GM19463 (cell line): Measurements from ENCODE around the gene TMEM125.

Source experiments
- ATAC-seq: cut with Tn5 transposase; IDR thresholded peaks from one replicate; pipeline ENCODE4 v1.9.1; 2021; ENCODE audit warnings: mild to moderate bottlenecking, moderate library complexity; ENCODE audit not compliant: unreplicated experiment

Gene TMEM125

DNA sequence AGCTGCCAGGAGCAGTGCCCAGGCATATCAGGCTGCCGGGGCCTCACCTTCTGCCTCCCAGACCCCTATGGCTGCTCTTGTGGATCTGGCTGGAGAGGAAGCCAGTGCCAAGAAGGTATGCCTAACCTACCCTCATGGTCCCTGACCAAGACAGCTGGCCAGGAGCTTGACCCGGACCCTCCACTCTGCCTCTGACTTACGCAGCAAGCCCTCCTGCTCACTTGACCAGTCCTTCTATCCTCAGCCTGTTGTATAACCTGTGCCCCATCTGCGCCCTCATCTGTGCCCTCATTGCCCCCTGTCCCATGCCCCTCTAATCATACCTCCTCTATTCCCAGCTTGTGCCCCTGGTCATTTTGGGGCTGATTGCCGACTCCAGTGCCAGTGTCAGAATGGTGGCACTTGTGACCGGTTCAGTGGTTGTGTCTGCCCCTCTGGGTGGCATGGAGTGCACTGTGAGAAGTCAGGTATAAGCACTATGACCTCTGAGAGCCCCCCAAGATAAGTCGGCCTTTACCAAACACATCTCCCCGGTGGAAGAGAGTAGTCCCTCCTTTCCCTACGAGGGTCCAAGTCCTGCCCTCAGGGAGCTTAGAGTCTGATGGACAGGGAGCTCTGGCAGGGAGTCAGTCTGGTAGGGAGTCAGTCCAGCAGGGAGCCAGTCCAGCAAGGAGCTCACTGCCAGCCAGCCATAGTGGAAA, 37.8 kb downstream of the TMEM125 start:
- no peak for ATAC-seq

DNA sequence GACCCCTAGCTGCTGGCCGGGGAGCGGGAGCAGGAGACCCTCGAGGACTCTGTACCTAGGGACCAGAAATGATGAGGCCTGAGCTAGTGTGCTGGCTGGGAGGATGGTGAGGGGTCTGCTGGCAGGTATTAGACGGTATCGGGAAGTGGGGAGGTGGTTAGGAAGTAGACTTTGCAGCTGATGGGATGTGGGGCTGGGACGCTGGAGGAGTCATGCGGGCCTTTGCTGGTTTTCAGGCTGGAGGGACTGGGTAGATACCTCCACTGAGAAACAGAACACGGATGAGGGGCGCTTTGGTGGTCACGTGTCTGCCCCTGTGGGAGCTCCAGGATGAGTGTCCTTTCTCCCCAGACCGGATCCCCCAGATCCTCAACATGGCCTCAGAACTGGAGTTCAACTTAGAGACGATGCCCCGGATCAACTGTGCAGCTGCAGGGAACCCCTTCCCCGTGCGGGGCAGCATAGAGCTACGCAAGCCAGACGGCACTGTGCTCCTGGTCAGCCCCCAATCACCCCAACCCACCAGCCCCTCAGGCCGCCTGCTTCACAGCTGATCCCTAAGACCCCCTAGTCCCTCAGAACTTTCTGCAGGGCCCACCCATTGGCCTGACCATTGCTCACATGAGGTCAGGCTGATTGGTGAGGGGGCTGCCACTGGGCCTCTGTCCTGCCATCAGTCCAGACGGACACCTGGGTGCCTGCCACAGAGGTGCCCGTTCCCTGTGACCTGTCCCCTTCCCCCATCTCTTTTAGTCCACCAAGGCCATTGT, 39.0 kb downstream of the TMEM125 start:
- no peak for ATAC-seq

DNA sequence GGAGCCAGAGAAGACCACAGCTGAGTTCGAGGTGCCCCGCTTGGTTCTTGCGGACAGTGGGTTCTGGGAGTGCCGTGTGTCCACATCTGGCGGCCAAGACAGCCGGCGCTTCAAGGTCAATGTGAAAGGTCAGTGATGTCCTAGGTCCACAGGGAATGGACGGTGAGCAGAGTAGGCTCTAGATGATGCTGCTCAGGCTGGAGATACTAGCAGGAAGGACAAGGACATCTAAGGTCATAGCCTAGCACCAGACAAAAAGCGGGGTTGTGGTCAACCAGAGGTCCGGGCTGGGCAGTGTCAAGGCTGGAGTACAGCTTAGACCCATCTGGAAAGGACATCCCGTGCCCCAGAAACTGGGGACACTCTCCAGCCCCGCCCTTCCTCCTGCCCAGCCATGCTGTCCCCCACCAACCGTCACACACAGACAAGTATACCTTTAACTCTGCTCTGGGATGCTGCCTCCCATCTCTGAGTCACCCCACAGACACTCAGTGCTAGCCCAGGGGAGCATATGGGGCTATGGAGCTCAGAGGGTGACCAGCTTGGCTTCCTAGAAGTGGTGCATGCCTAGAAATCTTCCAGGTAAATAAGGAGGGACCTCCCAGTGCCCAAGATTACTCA, 39.7 kb downstream of the TMEM125 start:
- ATAC-seq: no peak

DNA sequence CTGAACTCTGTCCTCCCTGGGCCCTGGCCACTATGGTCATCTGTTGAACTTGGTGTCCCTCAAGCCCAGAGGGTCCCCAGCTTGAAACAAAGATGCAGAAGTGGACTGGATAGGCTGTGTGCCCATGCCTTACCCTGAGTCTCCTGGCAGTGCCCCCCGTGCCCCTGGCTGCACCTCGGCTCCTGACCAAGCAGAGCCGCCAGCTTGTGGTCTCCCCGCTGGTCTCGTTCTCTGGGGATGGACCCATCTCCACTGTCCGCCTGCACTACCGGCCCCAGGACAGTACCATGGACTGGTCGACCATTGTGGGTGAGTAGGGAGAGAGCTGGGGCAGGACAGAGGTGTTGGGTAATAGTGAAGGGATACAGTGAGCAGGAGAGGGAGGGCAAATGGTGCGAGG, 41.7 kb downstream of the TMEM125 start:
- no peak for ATAC-seq

DNA sequence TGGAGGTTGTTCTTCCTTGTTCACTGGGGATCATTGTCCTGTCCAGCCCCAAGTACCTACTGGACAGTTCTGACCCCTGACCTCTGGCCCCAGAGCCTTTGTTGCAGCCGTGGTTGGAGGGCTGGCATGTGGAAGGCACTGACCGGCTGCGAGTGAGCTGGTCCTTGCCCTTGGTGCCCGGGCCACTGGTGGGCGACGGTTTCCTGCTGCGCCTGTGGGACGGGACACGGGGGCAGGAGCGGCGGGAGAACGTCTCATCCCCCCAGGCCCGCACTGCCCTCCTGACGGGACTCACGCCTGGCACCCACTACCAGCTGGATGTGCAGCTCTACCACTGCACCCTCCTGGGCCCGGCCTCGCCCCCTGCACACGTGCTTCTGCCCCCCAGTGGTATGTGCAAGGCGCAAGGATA, 42.4 kb downstream of the TMEM125 start:
- no peak for ATAC-seq

DNA sequence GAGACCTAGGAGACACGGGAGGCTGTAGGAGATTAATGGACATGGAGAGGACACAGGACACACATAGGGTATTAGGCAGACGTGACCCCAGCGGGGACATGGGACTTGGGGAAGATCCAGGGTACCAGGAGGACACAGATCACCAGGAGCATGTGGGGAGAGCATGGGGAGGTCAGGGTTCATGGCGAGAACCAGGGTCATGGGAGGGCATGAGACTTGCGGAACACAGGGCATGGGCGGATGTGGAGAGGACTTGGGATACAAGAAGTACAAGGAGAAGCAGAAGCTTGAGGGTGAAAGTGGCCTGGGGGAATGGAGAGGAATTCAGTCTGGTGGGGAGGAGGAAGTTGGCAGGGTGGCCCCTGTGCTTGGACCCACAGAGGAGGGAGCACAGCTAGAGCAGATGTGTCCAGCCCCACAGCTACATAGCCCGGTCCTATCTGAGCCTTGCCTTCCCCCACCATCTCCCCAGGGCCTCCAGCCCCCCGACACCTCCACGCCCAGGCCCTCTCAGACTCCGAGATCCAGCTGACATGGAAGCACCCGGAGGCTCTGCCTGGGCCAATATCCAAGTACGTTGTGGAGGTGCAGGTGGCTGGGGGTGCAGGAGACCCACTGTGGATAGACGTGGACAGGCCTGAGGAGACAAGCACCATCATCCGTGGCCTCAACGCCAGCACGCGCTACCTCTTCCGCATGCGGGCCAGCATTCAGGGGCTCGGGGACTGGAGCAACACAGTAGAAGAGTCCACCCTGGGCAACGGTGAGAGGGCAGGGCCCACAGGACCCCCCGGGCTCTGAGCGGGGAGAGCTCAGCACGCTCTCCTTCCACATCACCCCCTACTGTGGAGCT, 43.1 kb downstream of the TMEM125 start:
- no peak for ATAC-seq

DNA sequence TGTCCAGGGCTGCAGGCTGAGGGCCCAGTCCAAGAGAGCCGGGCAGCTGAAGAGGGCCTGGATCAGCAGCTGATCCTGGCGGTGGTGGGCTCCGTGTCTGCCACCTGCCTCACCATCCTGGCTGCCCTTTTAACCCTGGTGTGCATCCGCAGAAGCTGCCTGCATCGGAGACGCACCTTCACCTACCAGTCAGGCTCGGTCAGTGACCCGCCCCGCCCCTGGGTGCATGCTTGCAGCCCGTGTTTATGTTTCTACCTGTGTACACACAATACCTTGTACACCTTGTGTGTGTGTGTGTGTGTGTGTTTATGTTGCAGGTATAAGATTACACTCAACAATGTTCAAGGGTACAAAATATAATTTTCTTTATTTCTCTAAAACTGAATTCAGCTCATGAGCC, 44.0 kb downstream of the TMEM125 start:
- no peak for ATAC-seq

DNA sequence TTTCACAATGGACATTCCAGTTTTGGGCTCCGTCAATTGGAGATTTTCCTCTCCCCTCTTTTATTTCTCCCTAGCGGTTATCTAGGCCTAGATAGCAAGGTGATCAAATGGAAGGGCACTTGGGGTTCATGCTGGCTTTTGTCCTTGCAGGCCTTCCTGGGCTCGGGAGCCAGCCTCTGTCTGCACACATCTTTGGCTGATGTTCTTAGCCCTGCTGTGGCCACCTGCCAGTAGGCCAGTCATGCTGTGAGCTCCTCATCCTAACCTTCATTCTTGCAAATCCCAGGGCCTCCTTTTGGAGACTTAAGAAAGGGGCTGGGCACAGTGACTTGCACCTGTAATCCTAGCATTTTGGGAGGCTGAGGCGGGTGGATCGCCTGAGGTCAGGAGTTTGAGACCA, 44.5 kb downstream of the TMEM125 start:
- no peak for ATAC-seq

DNA sequence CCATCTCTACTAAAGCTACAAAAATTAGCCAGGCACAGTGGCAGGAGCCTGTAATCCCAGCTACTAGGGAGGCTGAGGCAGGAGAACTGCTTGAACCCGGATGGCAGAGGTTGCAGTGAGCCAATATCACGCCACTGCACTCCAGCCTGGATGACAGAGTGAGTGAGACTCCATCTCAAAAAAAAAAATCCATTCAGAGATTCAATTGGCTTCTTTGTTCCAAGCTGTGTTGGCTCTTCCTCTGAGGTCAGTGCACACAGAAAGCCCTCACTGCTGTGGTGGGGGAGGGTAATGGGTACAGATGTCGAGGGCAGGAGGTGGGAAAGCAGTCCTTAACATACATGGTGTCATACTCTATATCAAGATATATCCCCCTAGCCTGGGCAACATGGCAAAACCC, 45.7 kb downstream of the TMEM125 start:
- ATAC-seq: no peak

DNA sequence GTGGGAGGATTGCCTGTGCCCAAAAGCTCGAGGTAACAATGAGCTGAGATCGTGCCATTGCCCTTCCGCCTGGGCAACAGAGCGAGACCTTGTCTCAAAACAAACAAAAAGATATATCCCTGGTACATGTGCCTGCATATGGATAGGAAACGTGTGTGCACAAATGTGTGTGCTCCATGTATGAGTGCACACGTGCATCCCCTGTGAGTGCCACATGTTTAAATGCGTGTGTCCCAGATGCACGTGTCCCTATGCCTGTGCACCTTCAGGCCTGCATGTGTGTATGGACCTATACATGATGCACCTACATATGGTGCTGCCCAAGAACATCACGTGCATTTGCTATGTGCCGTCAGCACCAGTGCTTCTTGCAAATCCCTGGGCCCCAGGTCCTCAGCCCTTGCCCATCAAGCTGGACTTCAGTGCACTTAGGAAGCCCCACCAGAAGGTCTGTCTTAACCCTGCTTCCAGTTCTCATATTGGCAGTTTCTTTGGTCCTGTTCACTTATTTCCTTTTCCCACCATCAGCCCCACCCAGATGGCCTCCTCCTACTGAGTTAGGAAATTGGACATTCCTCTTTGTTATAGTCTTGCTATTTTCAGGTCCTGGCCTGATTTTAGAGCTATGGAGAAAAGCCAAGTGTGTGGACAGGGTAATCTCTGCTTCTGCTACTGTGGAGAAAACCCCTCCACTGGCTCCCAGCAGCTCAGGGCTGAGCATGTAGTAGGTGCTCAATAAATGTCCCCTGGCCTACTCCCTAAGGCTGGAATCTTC, 46.4 kb downstream of the TMEM125 start:
- ATAC-seq: no peak

DNA sequence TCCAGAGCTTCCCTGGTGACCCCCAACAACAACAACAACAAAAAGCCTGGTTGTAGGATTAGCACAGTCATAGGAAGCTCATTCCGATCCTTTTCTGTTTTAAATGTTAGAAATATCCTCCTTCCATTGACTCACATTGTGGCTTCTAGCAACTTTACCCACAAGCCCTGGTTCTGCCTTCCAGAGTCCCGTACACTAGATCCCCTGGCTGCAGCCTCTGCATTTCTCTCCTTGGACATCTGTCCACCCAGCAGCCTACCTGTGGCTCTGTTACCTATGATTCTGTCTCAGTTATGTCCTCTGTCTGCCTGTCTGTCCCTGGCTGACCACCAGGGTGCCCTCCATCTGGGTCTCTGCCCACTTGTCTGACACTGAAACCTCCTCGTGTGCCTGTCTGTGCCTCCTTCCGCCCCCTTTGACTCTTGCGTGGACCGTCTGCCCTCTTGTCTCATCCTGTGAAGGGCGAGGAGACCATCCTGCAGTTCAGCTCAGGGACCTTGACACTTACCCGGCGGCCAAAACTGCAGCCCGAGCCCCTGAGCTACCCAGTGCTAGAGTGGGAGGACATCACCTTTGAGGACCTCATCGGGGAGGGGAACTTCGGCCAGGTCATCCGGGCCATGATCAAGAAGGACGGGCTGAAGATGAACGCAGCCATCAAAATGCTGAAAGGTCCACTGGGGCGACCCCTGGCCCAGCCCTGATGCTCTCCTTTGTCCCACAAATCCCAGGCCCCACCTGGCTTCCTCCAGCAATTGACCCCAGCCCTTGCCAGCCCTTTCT, 47.1 kb downstream of the TMEM125 start:
- no peak for ATAC-seq

DNA sequence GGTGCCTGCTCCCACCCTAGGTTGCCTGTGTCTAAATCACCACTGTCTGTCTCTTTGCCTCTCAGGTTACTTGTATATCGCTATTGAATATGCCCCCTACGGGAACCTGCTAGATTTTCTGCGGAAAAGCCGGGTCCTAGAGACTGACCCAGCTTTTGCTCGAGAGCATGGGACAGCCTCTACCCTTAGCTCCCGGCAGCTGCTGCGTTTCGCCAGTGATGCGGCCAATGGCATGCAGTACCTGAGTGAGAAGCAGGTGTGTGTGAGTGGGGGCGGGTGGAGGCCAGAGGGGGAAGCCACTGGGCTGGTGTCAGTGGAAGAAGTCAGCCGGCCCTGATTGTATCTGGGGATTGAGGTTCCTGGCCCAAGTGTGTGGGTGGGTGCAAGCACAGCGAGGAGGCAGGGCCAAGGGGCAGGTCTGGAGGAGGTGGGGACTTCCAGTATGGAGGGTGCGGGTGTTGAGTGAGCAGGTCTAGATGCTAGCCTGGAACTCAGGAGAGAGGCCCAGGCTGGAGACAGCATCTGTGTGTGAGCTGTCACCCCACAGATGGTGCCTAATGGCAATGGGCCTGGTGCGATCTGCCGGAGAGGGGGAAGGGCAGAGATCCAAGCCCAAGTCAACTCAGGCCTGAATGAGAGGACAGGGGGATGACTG, 48.2 kb downstream of the TMEM125 start:
- ATAC-seq: no peak

DNA sequence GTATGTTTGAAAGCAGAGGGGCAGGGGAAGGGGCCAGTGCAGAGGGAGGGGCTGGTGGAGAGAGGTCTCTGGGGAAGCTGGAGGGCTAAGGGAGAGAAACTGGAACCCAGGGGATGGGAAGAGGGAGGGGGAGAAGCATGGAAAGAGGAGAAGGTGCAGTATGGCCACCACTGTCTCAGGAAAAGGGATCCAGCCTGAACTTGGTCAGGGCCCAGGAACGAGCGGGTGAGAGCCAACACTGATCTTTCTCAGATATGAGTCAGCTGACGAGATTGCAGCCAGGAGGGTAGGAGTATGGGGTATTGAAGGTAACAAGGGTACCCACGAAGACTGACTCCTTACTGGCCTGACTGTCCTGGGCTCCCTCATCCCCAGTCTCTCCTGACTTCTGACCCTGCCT, 49.0 kb downstream of the TMEM125 start:
- ATAC-seq: no peak

DNA sequence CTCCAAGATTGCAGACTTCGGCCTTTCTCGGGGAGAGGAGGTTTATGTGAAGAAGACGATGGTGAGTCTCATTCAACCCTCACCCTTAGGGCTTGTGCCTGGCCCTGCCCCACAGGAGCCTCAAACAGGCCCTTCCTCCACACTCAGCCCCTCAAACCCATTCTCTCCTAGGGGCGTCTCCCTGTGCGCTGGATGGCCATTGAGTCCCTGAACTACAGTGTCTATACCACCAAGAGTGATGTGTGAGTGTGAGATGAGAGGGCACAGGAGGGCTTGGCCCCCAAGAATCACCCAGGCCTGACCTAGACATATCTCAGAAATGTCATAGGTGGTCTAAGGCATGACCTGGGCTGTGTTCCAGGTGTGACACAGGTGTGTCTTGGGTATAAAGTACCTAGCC, 49.5 kb downstream of the TMEM125 start:
- ATAC-seq: no peak

DNA sequence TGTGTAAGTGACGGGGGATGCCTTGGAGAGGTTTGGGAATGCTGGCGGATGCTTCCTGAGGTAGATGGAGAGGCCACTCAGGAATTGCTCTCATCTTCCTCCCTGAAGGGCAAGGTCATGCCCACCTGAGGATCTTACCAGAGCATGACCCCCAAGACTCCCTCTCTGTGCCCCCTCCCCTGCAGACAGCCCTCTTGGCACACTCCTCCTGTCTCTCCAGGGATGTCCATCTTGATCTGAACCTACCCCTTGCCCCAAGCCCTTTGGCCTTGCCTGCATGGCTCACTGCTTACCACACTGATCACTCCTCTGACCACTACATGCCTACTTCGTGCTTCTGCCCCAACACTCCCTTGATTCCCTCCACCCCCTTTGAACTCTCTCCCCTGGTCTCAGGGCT, 50.0 kb downstream of the TMEM125 start:
- ATAC-seq: no peak

DNA sequence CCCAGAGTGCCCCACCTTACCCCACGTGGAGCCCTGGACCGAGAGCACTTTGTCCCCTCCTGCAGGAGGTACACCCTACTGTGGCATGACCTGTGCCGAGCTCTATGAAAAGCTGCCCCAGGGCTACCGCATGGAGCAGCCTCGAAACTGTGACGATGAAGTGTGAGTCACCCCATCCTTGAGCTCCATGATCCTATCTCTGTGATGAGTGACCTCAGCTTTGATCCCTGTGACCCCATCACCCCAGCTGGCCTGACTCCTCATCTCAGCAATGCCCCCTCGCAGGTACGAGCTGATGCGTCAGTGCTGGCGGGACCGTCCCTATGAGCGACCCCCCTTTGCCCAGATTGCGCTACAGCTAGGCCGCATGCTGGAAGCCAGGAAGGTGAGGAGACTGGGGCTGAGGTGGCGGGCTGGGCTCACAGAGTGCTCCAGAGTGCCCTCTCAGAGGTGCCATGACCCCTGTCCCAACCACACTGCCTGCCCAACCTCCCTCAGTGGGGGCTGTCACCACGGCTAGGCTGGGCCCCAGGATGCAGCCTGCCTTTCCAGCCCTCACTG, 51.6 kb downstream of the TMEM125 start:
- no peak for ATAC-seq

DNA sequence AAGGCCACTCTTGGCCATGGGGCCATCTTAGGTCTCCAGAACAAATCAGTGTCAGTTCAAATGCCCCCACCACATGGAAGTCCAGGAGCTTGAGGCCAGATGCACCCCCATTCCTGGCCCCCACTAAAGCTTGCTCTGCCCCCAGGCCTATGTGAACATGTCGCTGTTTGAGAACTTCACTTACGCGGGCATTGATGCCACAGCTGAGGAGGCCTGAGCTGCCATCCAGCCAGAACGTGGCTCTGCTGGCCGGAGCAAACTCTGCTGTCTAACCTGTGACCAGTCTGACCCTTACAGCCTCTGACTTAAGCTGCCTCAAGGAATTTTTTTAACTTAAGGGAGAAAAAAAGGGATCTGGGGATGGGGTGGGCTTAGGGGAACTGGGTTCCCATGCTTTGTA, 52.7 kb downstream of the TMEM125 start:
- no peak for ATAC-seq
